GM12874 (cell line): Measurements from ENCODE around the gene UAP1.

Experiments used
- TF ChIP-seq, protein P1 (sequence below): IDR thresholded peaks from 2 replicates; pipeline ENCODE4 v1.5.1; 2011; ENCODE audit warnings: low read depth, mild to moderate bottlenecking, control low read depth, low read length, moderate library complexity; ENCODE audit not compliant: insufficient read depth

The UAP1 gene

DNA sequence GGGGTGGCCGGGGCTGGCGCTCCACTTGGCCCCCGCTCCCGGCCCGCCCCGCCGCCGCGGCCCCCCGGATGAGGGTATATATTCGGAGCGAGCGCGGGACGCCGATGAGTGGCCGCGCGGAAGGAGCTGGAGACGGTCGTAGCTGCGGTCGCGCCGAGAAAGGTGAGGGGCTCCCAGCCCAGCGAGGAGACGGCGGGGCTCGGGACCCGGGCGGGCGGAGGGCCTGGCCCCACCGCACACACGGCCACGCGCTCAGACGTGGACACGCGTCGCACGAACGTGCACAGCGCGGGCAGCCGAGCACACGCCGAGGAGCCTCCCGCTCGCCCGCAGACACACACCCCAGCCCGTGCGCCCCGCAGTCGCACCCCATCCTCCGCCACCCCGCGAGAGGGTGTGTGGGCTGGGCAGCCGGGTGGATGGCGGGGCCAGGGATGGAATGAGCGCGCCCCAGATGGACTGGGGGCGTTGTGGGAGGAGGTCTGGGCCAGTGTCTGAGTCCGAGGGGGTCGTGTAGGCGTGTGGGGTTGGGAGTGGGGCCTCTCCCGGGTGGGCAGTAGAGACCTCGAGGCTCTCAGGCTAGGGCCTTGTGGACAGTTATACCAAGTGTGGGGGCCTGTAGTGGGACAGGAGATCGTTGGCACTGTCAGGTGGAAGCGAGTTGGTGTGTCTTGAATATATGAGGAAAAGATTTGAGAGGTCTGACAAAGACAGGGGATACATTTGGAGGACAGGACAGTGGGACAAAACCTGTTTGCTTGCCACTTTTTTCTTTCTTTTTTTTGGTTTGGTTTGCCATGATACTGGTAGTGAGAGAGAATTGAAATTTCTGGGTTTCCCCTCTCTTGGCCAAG lies at the start of gene UAP1:
UAP1 (plus strand) TSS at position 107 of the 854 bp plus-strand sequence. CDS start 4,347 bp downstream, outside the sequence.
- TF ChIP-seq, protein P1, sequence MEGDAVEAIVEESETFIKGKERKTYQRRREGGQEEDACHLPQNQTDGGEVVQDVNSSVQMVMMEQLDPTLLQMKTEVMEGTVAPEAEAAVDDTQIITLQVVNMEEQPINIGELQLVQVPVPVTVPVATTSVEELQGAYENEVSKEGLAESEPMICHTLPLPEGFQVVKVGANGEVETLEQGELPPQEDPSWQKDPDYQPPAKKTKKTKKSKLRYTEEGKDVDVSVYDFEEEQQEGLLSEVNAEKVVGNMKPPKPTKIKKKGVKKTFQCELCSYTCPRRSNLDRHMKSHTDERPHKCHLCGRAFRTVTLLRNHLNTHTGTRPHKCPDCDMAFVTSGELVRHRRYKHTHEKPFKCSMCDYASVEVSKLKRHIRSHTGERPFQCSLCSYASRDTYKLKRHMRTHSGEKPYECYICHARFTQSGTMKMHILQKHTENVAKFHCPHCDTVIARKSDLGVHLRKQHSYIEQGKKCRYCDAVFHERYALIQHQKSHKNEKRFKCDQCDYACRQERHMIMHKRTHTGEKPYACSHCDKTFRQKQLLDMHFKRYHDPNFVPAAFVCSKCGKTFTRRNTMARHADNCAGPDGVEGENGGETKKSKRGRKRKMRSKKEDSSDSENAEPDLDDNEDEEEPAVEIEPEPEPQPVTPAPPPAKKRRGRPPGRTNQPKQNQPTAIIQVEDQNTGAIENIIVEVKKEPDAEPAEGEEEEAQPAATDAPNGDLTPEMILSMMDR: no peak

DNA sequence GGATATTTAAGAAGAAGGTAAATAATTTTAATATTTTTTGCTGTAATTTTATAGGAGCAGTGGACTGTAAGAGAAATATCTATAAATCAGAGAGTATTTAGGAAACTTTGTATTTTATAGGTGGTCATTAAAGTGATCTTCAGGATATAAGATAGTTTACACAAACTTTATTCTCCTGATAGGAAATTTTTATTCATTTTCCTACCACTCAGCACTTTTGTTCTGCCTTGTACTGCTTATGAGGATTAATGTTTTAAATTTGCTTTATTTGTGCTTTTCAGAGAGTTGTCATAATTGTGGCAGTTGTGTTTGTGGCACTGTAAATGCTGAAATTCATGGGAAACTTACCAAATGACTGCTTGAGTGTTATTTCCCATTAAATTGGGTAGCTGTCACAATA lies 34.2 kb upstream of the UAP1 start:
- TF ChIP-seq, protein P1: no peak

DNA sequence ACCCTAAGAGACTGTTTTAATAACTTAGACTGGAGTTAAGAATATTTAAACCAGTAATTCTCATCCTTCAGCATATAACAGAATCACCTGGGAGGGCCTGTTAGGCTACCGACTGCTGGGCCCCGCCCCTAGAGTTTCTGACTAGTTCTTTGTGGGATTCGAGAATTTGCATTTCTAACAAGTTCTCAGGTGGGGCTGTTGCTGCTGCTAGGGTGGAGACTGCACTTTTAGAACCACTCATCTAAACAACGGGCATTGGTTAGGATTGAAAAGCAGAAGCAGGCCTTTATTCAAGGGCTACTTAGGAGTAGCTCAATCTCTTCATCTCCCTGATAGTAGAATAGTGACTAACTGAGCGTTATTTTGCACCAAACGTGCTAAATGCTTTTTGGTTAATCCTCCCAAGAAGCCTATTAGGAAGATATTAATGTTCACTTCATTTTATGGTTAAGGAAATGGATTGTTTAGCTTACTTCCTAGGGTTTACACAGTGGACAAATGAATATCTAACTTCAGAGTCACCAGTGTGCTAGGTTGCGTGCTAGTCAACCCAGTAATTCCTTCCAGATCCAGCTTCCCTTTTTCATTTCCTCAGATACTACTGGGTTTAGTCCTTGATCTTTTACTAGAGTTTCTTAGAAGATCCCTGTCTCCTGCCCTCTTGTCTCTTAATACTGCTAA lies 31.1 kb upstream of the UAP1 start:
- TF ChIP-seq, protein P1: no peak

DNA sequence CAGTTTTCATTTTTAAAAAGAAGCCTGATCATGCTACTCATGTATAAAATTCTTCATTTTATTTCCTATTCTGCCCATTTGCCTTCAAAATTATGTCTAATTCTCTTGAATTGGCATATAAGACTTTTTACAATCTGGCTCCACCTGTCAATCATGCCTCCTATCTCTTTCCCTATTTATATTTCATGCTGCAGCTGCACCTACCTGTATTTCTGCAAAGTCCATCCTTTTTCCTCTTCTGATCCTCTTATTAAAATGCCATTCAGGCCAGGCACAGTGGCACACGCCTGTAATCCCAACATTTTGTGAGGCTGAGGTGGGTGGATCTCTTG lies 30.6 kb upstream of the UAP1 start:
- TF ChIP-seq, protein P1: no peak

DNA sequence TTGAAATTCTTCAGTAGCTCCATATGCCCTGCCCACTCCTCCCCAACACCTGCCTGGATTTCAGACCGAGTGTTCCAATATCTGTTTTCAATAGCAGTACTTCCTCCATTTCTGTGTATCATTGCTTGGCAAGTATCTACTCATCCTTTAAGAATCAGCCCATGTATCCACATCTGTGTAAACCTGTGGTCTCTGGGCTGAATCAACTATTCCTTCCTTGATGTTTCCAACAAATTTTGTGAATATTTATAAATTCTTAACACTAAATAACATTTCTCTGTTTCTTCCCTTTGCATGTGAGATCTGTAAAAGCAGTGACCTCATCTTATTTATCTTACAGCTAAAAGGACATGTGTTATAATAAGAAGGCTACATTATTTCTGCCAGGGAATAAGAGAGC lies 26.0 kb upstream of the UAP1 start:
- TF ChIP-seq, protein P1: no peak

DNA sequence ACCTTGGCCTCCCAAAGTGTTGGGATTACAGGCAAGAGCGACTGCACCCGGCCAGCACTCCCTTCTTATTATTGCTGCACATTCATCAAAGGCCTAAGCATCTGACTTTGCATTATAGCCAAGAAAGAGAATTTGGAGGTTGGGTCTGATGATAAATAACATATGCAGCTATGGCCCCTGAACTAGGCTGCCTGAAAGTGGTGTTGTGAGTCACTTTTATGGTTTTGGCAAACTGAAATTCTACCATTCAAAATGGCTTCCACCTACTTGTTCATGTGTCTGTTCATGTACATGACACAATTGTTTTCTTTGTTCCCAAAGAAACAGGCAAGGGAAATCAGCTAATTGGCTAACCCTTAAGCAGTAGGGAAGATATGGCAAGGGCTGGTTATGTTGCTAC lies 25.0 kb upstream of the UAP1 start:
- TF ChIP-seq, protein P1: no peak

DNA sequence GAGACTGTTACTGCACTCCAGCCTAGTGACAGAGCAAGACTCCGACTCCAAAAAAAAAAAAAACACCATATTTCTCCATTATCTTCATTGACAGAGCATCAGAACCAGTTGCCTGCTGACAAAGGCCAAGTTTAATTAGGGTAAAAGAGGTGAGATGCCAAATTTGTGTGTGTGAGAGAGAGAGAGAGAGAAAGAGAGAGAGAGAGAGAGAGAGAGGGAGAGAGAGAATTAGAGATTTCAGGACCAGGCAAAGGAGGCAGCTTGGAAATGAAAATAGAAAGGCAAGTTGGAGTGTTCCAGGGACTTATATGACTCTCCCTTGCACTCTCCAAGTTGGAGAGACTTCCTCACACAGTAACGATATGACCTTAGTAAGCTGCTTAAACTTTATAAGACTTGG lies 24.3 kb upstream of the UAP1 start:
- TF ChIP-seq, protein P1: no peak
